ENCODE results near the gene LGALS12. TPM values are rescaled to one million over a fixed set of nuclear protein-coding genes. Genes with fewer than 3 reads are reported as not detected.

Gene LGALS12
- total and polyA plus RNA-seq, 2 of the 13 experiments (the other 11 are each of a cell fraction or from before 2014, with no cell fraction given), result not detected

DNA sequence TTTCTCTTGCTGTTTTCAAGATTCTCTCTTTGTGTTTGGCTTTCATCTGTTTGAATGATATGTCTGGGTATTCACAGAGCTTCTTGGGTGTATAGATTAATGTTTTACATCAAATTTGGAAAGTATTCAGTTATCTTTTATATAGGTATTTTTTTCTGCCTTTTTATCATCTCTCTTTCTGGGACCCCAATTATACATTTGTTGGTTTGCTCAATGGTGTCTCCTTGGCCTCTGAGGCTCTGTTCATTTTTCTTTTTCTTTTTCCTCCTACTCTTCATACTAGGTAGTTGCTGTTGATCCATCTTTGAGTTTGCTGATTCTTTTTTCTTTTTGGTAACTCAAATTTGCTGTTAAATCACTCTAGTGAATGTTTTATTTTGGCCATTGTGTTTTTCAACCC, 29.3 kb upstream of the LGALS12 start (continued):
- TF ChIP-seq, protein P1, sequence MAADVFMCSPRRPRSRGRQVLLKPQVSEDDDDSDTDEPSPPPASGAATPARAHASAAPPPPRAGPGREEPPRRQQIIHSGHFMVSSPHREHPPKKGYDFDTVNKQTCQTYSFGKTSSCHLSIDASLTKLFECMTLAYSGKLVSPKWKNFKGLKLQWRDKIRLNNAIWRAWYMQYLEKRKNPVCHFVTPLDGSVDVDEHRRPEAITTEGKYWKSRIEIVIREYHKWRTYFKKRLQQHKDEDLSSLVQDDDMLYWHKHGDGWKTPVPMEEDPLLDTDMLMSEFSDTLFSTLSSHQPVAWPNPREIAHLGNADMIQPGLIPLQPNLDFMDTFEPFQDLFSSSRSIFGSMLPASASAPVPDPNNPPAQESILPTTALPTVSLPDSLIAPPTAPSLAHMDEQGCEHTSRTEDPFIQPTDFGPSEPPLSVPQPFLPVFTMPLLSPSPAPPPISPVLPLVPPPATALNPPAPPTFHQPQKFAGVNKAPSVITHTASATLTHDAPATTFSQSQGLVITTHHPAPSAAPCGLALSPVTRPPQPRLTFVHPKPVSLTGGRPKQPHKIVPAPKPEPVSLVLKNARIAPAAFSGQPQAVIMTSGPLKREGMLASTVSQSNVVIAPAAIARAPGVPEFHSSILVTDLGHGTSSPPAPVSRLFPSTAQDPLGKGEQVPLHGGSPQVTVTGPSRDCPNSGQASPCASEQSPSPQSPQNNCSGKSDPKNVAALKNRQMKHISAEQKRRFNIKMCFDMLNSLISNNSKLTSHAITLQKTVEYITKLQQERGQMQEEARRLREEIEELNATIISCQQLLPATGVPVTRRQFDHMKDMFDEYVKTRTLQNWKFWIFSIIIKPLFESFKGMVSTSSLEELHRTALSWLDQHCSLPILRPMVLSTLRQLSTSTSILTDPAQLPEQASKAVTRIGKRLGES (CRISPR knock-in tag; IDR thresholded peaks at IDR 0.05; ENCODE audit: borderline replicate concordance), result no peak
- no peak for TF ChIP-seq IKZF1 (IDR thresholded peaks at IDR 0.05)
- no peak for TF ChIP-seq YEATS2 (CRISPR knock-in tag; IDR thresholded peaks at IDR 0.05; ENCODE audit: borderline replicate concordance)
- no peak for TF ChIP-seq RFX1 (IDR thresholded peaks at IDR 0.05)
- no peak for TF ChIP-seq ZNF792 (CRISPR knock-in tag; IDR thresholded peaks at IDR 0.05)
- TF ChIP-seq, protein P2, sequence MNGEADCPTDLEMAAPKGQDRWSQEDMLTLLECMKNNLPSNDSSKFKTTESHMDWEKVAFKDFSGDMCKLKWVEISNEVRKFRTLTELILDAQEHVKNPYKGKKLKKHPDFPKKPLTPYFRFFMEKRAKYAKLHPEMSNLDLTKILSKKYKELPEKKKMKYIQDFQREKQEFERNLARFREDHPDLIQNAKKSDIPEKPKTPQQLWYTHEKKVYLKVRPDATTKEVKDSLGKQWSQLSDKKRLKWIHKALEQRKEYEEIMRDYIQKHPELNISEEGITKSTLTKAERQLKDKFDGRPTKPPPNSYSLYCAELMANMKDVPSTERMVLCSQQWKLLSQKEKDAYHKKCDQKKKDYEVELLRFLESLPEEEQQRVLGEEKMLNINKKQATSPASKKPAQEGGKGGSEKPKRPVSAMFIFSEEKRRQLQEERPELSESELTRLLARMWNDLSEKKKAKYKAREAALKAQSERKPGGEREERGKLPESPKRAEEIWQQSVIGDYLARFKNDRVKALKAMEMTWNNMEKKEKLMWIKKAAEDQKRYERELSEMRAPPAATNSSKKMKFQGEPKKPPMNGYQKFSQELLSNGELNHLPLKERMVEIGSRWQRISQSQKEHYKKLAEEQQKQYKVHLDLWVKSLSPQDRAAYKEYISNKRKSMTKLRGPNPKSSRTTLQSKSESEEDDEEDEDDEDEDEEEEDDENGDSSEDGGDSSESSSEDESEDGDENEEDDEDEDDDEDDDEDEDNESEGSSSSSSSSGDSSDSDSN (CRISPR knock-in tag; IDR thresholded peaks at IDR 0.05), result no peak
- TF ChIP-seq ZNF446 (CRISPR knock-in tag; IDR thresholded peaks at IDR 0.05), result no peak
- TF ChIP-seq NFATC3 (CRISPR knock-in tag; IDR thresholded peaks at IDR 0.05), result no peak
- TF ChIP-seq, protein P3, sequence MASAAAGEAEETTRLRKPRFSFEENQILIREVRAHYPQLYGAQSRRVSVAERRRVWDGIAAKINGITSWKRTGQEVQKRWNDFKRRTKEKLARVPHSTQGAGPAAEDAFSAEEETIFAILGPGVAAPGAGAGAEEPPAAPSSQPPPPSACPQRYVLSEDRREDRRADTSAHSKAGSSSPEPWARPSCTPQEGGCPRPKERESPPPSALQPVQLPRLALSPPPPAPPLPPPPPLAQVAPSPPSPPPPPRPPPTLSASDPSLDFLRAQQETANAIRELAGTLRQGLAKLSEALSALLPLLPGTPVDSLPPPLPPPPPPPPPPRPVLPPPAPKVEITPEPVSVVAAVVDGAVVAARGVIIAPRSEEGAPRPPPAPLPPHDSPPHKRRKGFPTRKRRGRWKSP (CRISPR knock-in tag; IDR thresholded peaks at IDR 0.05), result no peak
- no peak for TF ChIP-seq POLR2A (IDR thresholded peaks at IDR 0.05; ENCODE audit: insufficient read depth in 1 of 2, low read depth in 2 of 2, low read length in 2 of 2)
- no peak for TF ChIP-seq ZNF562 (CRISPR knock-in tag; IDR thresholded peaks at IDR 0.05; ENCODE audit: borderline replicate concordance)
- no peak for TF ChIP-seq RFXAP (CRISPR knock-in tag; IDR thresholded peaks at IDR 0.05; ENCODE audit: borderline replicate concordance)
- TF ChIP-seq SRSF9 (IDR thresholded peaks at IDR 0.05; ENCODE audit: borderline replicate concordance, insufficient read depth, low read depth, low read length, poor library complexity, severe bottlenecking), result no peak
- no peak for TF ChIP-seq ZNF672 (CRISPR knock-in tag; IDR thresholded peaks at IDR 0.05)
- no peak for TF ChIP-seq RFX5 (IDR thresholded peaks at IDR 0.05; ENCODE audit: low read depth, low read length)
- no peak for TF ChIP-seq CBX5 (CRISPR knock-in tag; IDR thresholded peaks at IDR 0.05; ENCODE audit: borderline replicate concordance)
